HG03571 (cell line): ENCODE measurements around the gene ZNF442.
"Not testable (repeated sequence)": the region's sequence is repeated elsewhere in the genome, so short reads cannot be mapped to it uniquely, and the experiment has no call there.

Experiments used
- ATAC-seq: cut with Tn5 transposase; IDR thresholded peaks from one replicate; pipeline ENCODE4 v1.9.1; 2021; ENCODE audit not compliant: unreplicated experiment

The ZNF442 gene

GRCh38 chr19:12331211-12331941, 34.1 kb downstream of the ZNF442 start:
- ATAC-seq, result no peak

GRCh38 chr19:12330340-12330739, 35.1 kb downstream of the ZNF442 start:
- ATAC-seq, result no peak

GRCh38 chr19:12325690-12326089, 39.8 kb downstream of the ZNF442 start:
- ATAC-seq, result no peak

- no peak for ATAC-seq
Measured at GRCh38 chr19:12318782-12319413, 46.6 kb downstream of the ZNF442 start.

GRCh38 chr19:12314553-12314952, 50.9 kb downstream of the ZNF442 start:
- no peak for ATAC-seq

GRCh38 chr19:12308891-12309290, 56.6 kb downstream of the ZNF442 start:
- not testable (repeated sequence) for ATAC-seq
